Stimulated activated CD8-positive, alpha-beta memory T cell treated with anti-CD3 and anti-CD28 coated beads, Interleukin-2, amount 100 ng/mL, for 1 hour (primary cell): Measurements from ENCODE around the gene CTU2.

Experiments used
- DNase-seq, 2 donors: peaks; one replicate each; pipeline ENCODE4 v3.0.0-alpha.2; 2020; ENCODE audit warnings: low read depth in 2 of 2

Gene CTU2

DNA sequence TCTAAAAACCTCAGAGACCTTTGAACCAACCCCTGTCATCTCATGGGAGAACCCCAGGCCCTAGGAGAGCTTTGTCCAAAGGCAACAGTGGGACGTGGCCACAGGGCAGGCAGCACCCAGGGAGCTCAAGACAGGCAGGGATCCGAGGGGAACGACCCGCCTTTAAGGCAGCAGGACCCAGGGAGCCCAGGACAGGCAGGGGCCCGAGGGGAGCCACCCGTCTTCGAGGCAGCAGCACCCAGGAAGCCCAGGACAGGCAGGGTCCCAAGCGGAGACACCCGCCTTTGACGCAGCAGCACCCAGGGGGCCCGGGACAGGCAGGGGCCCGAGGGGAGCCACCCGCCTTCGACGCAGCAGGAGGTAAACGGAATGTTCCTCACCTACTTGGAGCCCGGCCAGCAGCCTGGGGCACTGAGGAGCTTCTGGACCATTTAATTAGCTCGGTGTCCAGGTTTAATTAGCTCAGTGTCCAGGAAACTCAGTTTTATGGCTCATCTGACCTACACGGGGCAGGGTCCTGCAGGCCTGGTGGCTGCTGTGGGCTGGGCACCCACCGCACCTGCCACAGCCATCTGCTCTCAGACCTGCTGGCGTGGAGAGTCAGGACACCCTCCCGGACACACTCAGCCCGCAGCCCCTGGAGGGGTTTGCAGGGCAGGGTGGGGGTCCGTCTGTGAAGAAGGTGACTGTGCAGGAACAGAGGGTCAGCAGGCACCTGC lies 54.3 kb downstream of the CTU2 start:
- DNase-seq, result no peak

DNA sequence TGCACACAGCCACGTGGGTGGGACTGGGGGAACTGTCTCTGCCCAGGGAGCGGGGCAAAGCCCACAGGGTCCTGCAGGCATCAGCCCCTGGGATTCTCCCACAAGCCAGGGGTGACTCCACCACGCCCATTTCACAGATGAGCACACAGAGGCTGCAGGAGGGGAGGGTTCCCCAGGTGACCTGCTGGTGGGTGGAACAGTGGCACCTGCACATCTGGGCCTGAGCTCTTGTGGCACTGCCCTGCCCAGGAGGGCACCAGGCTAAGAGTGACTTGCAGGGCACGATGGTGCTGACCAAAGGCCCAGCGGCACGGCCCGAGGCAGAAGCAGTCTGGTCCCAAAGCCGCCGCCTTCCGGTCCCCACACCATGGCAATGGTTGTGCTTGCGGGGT lies 54.8 kb downstream of the CTU2 start:
- no peak for DNase-seq

DNA sequence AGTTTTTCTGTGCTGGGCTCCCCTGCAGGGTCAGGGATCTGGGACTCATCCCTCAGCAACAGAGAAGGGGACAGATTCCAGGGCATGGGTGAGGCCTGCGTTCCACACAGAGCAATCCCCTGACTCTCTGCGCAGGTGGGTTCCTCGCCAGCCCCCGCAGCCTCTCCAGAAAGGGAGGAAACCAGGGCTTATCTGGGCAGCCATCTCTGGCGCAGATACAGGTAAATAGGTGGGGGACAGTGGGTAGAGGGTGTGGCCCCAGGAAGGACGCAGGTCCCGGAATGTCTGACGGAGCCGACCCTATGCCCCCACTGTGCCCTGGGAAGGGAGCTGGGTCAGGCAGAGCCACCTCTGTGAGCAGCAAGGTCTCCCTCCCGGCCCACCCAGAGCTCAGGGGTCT lies 55.5 kb downstream of the CTU2 start:
- no peak for DNase-seq

DNA sequence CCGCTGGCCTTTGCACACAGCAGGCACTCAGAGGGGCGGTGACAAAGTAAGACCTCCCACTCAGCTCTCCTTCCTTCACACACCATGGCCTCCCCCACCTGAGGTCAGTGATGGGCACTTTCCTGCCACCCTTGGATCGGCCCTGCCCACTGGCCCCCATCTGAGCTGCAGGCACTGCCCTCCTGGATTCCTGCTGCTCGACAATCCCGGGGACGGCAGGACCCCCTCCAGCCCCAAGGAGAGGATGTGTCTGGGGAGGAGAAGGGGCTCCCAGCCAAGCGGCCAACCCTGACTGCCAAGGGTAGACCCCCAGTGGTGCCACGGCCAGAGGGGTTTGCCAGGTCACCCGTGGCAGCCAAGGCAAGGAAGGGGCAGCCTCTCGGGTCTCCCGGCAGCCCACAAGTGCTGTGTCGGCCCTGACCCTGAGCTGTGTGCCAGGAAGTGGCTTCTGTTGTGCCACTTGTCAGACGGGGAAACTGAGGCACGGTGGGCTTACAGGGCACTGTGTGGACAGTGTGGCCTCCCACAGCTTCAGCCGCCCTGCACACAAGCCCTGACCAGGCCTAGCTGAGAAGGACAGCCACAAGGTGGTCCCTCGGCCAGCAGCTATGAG lies 56.1 kb downstream of the CTU2 start:
- no peak for DNase-seq

DNA sequence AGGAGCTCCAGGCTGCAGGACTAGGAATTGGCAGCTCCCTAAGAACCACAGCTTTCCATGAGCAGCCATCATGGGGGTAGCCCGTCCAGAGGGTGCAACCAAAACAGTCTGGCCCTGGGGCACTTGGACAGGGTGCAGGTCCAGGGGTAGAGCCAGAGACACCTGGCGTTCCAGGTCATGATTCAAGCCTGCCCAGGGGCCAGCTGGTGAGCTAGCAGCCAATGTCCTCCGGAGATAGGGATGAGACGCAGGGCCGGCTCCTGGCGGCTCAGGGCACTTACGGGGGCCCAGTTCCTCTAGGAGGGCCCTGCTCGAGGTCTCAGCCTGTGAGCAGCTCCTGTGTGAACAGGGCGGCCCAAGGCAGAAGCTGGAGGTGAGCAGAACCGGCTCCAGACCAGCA lies 56.6 kb downstream of the CTU2 start:
- DNase-seq, result no peak

DNA sequence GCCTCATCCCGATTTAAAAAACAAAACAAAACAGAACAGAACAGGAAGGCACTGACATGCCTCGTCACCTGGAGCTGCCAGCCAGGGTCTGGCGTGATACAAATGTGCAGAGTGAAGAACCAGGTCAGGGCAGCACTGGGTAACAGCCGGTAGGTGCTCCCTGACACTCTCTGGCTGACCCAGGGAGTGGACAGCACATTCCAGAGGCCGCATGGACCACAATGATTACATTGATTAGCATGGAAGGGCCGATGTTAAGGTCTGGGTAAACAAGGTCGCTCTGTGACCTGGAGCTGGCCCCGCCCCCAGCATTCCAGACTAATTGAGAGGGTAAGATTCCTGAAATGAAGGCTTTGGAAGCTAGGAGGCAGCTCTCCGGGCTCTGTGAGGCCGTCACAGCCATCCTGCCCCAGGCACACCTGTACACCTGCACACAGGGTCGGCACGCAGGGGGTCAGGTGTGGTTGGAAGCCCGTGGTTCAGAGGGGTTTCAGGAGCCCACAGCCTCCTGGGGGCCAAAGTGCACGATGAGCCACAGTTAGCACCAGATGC lies 57.3 kb downstream of the CTU2 start:
- no peak for DNase-seq

DNA sequence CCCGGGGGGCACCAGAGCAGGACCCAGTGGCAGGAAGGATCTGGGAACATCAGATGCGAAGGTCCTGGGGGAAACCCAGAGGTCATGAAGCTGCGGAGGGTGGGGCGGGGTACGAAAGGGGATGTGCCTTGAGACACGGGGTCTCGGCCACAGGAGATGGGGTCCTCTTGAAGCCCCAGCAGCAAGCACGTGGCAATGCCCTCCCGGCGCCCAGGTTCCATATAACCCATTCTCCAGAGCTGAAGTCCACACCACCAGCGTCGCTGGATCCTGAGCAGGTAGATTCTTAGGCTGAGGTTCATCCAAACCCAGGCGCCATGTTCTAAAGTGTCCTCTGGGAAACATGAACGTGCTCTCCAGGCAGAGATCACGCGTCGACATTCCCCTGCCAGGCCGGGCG lies 57.8 kb downstream of the CTU2 start:
- DNase-seq, result no peak

DNA sequence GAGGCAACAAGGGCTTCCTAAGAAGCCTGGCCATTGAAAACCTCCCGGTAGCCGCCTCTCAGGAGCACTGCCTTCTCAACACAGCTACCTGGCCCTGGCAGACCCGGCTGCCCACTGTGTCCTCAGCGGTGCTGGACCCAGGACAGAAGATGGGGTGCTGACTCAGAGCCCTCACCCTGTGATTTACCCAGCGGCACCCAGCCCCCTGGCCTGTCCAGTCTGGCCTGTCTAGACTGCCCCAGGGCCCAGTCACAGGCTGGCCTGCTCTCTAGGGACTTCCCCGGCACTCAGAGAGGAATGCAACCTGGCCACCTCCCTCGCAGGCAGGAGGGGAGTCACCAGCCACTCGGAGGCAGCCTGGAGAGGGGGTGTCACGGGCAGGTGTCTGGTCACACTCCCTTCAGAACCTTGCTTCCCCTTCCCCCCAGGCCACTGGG lies 58.6 kb downstream of the CTU2 start:
- no peak for DNase-seq
